ENCODE measurements around the gene GPAT3.

GRCh38 chr4:83605210-83605609 lies 69.3 kb downstream of the GPAT3 start:
- TF ChIP-seq CTCF (IDR thresholded peaks at IDR 0.05; ENCODE audit: low read depth, low read length, poor library complexity, severe bottlenecking) (no peak), EZH2phosphoT487 (IDR thresholded peaks at IDR 0.05; ENCODE audit: borderline replicate concordance, low read length) (no peak)
